Caco-2 (cell line): ENCODE data around the gene TP53RK. TPM values are rescaled to one million over a fixed set of nuclear protein-coding genes. Genes with fewer than 3 reads are reported as not detected.

ENCODE experiments used
- BruUV-seq: library from RNA; stranded (reverse); fragments of 400-500 nt; replicated peaks from 2 replicates; lab custom pipeline; 2021; lab: Mats Ljungman, UMichigan
- CTCF ChIA-PET: fragments of 300-600 bp; sonication (Branson Sonifier 250); formaldehyde crosslinking; loops from one replicate; lab custom pipeline; 2022; ENCODE audit warnings: antibody characterized with exemption; lab: Charles Lee
- POLR2A ChIA-PET: fragments of 300-600 bp; sonication (Branson Sonifier 250); formaldehyde crosslinking; loops from one replicate; lab custom pipeline; 2022; ENCODE audit warnings: antibody characterized with exemption; lab: Charles Lee
- DNase-seq, 2 experiments: peaks; one replicate each; pipeline versions ENCODE4 v3.0.0 to v3.0.0-alpha.2; 2020 to 2022
- H3K27me3 ChIP-seq: replicated peaks from 2 replicates; pipeline ENCODE4 v1.6.0; 2011; ENCODE audit warnings: low read length; ENCODE audit not compliant: control insufficient read depth, insufficient read depth
- H3K36me3 ChIP-seq: 2 replicates; pipeline ENCODE4 v1.5.1; 2011; ENCODE audit warnings: low read length; ENCODE audit not compliant: control insufficient read depth, insufficient read depth
- H3K4me1 ChIP-seq: fragments of 250-450 bp; sonication (Bioruptor Pico); 2 replicates; pipeline ENCODE4 v1.5.1; 2020; ENCODE audit warnings: mild to moderate bottlenecking
- H3K4me3 ChIP-seq: 2 replicates; pipeline ENCODE4 v1.5.1; 2011; ENCODE audit warnings: low read depth, mild to moderate bottlenecking, control low read depth, low read length
- H3K9me3 ChIP-seq: fragments of 250-450 bp; sonication (Bioruptor Pico); 2 replicates; pipeline ENCODE4 v1.5.1; 2020; ENCODE audit warnings: mild to moderate bottlenecking, moderate library complexity
- H3K27ac Mint-ChIP-seq: one replicate; pipeline ENCODE4 v1.8.0; 2022; ENCODE audit warnings: mixed read lengths; ENCODE audit not compliant: unreplicated experiment
- H3K27me3 Mint-ChIP-seq: one replicate; pipeline ENCODE4 v1.8.0; 2022; ENCODE audit warnings: mixed read lengths; ENCODE audit not compliant: insufficient read depth, unreplicated experiment
- H3K36me3 Mint-ChIP-seq: one replicate; pipeline ENCODE4 v1.8.0; 2022; ENCODE audit warnings: mild to moderate bottlenecking, mixed read lengths; ENCODE audit not compliant: insufficient read depth, unreplicated experiment
- H3K4me1 Mint-ChIP-seq: one replicate; pipeline ENCODE4 v1.8.0; 2022; ENCODE audit warnings: low read depth, mixed read lengths; ENCODE audit not compliant: unreplicated experiment
- H3K4me3 Mint-ChIP-seq: one replicate; pipeline ENCODE4 v1.8.0; 2022; ENCODE audit warnings: mild to moderate bottlenecking, moderate library complexity, mixed read lengths; ENCODE audit not compliant: unreplicated experiment
- H3K9me3 Mint-ChIP-seq: one replicate; pipeline ENCODE4 v1.8.0; 2022; ENCODE audit warnings: mixed read lengths; ENCODE audit not compliant: unreplicated experiment
- CTCF ChIP-seq, 2 experiments: fragments of 200-600 bp in 1 of 2; IDR thresholded peaks; 1 replicate in 1 of 2; 2 replicates in 1 of 2; pipeline versions ENCODE4 v1.5.1 to v1.8.0; 2011 to 2022; ENCODE audit warnings: antibody characterized with exemption in 1 of 2, control low read depth in 1 of 2, inconsistent platforms in 1 of 2, low read depth in 1 of 2, low read length in 1 of 2, mild to moderate bottlenecking in 1 of 2, moderate library complexity in 1 of 2; ENCODE audit not compliant: insufficient read depth in 1 of 2, severe bottlenecking in 1 of 2, unreplicated experiment in 1 of 2
- intact Hi-C: fragments of 100-400 bp; cut with micrococcal nuclease; formaldehyde crosslinking; loops from one replicate; pipeline ENCODE4 v1.10.0; 2022; ENCODE audit not compliant: unreplicated experiment
- total RNA-seq: library from RNA; stranded (reverse); gene quantifications from 2 replicates; pipeline ENCODE4 v1.2.3, GENCODE V29; 2022

Gene TP53RK
- total RNA-seq, 1 experiment from 2014 or later, result 22.7 TPM

- intact Hi-C loops, result loop anchor here (2.0 kb wide), 1 partner anchor 19 kb away; the partner anchor contains the start of gene SLC2A10
- Mint-ChIP-seq H3K27ac (peak overlapping the region; percentile 51), H3K27me3 (no peaks in the 10 kb centered on the region), H3K36me3 (peaks cover 20% of the 10 kb centered on the region), H3K4me3 (peak overlapping the region; percentile 74), H3K4me1 (peaks cover 10% of the 10 kb centered on the region), H3K9me3 (no peaks in the 10 kb centered on the region)
- TF ChIP-seq CTCF (IDR thresholded peaks at IDR 0.05; ENCODE audit: insufficient read depth in 1 of 2, low read depth in 1 of 2, low read length in 1 of 2, severe bottlenecking in 1 of 2, unreplicated experiment in 1 of 2), result no peak
- peaks cover 17% of the 10 kb centered on the region for H3K4me1 ChIP-seq
- ChIA-PET POLR2A (interaction anchor here (0.6 to 1.3 kb wide), 4 partner anchors 13 to 359 kb away, joined by 3 to 6 read pairs (median 4); no protein-coding TSS in a partner anchor), CTCF (interaction anchor here (0.5 to 1.6 kb wide), 11 partner anchors 12 to 906 kb away, joined by 3 to 8 read pairs (median 4); no protein-coding TSS in a partner anchor)
- peak overlapping the region; percentile 75 for H3K4me3 ChIP-seq
- H3K27me3 ChIP-seq, result no peaks in the 10 kb centered on the region
- no peaks in the 10 kb centered on the region for H3K9me3 ChIP-seq
- no TSS peak for BruUV-seq
- peaks cover 2% of the 10 kb centered on the region; the same call in 1 of the 2 replicates for H3K36me3 ChIP-seq
- no peak for DNase-seq
These were observed 476 bp upstream of the TP53RK start for GRCh38 chr20:46689754-46690085.

GRCh38 chr20:46688151-46689081, 828 bp downstream of the TP53RK start:
- H3K4me1 ChIP-seq, result peaks cover 17% of the 10 kb centered on the region
- Mint-ChIP-seq H3K27ac (peak overlapping the region; percentile 51), H3K27me3 (no peaks in the 10 kb centered on the region), H3K9me3 (no peaks in the 10 kb centered on the region), H3K36me3 (peaks cover 20% of the 10 kb centered on the region), H3K4me1 (peaks cover 19% of the 10 kb centered on the region), H3K4me3 (peak overlapping the region; percentile 74)
- ChIA-PET CTCF (interaction anchor here (0.5 to 1.6 kb wide), 7 partner anchors 12 to 722 kb away, joined by 3 to 6 read pairs (median 4); no protein-coding TSS in a partner anchor), POLR2A (interaction anchor here (1.3 kb wide), 2 partner anchors 20 to 120 kb away, joined by 3 to 4 read pairs; no protein-coding TSS in a partner anchor)
- no peak for TF ChIP-seq CTCF (IDR thresholded peaks at IDR 0.05; ENCODE audit: insufficient read depth in 1 of 2, low read depth in 1 of 2, low read length in 1 of 2, severe bottlenecking in 1 of 2, unreplicated experiment in 1 of 2)
- H3K27me3 ChIP-seq, result no peaks in the 10 kb centered on the region
- BruUV-seq, result TSS peak; percentile 44
- intact Hi-C loops, result loop anchor here (2.0 kb wide), 1 partner anchor 20 kb away; the partner anchor contains the start of gene SLC2A10
- H3K36me3 ChIP-seq, result peaks cover 2% of the 10 kb centered on the region; the same call in 1 of the 2 replicates
- H3K9me3 ChIP-seq, result no peaks in the 10 kb centered on the region
- H3K4me3 ChIP-seq, result peak overlapping the region; percentile 75
- DNase-seq, result no peak
